GM21723 (cell line): ENCODE data around the gene TPM3.
"Not testable (repeated sequence)": the region's sequence is repeated elsewhere in the genome, so short reads cannot be mapped to it uniquely, and the experiment has no call there.

ENCODE experiments used
- ATAC-seq: cut with Tn5 transposase; IDR thresholded peaks from one replicate; pipeline ENCODE4 v1.9.1; 2021; ENCODE audit warnings: mild to moderate bottlenecking, moderate library complexity; ENCODE audit not compliant: unreplicated experiment

Gene TPM3

GRCh38 chr1:154206196-154206595 lies 14.3 kb upstream of the TPM3 start, which contains the start of gene CFAP141:
TSS of gene CFAP141 (minus strand) at chr1:154206333. CDS start at chr1:154206307, 26 bp downstream.
- ATAC-seq = no peak

GRCh38 chr1:154205778-154206177 lies 13.9 kb upstream of the TPM3 start:
- not testable (repeated sequence) for ATAC-seq

GRCh38 chr1:154199563-154199879 lies 7.6 kb upstream of the TPM3 start:
- ATAC-seq = no peak

- ATAC-seq = no peak
These were observed 7.1 kb upstream of the TPM3 start for GRCh38 chr1:154198756-154199562.

GRCh38 chr1:154193821-154194220 lies 1.9 kb upstream of the TPM3 start:
- no peak for ATAC-seq

GRCh38 chr1:154192476-154192875 lies 576 bp upstream of the TPM3 start:
- ATAC-seq = no peak

- ATAC-seq = no peak
These were observed 1.4 kb downstream of the TPM3 start for GRCh38 chr1:154190550-154190949.

- ATAC-seq = no peak
These were observed 4.9 kb downstream of the TPM3 start for GRCh38 chr1:154186852-154187501.

- no peak for ATAC-seq
These were observed 5.7 kb downstream of the TPM3 start for GRCh38 chr1:154186177-154186576.

- ATAC-seq = peak; percentile 79
These were observed 8.6 kb downstream of the TPM3 start for GRCh38 chr1:154183046-154183915.

- peak; percentile 54 for ATAC-seq
These were observed 9.4 kb downstream of the TPM3 start for GRCh38 chr1:154182344-154183045.

- ATAC-seq = no peak
These were observed 10.0 kb downstream of the TPM3 start for GRCh38 chr1:154181944-154182343.

- ATAC-seq = no peak
These were observed 11.8 kb downstream of the TPM3 start for GRCh38 chr1:154179946-154180687.

- no peak for ATAC-seq
These were observed 12.7 kb downstream of the TPM3 start for GRCh38 chr1:154178911-154179811.

- ATAC-seq = no peak
These were observed 13.9 kb downstream of the TPM3 start for GRCh38 chr1:154178013-154178412.

- no peak for ATAC-seq
These were observed 15.6 kb downstream of the TPM3 start for GRCh38 chr1:154176337-154176736.

- ATAC-seq = no peak
These were observed 17.2 kb downstream of the TPM3 start for GRCh38 chr1:154174654-154175053.

GRCh38 chr1:154171880-154172279 lies 20.0 kb downstream of the TPM3 start:
- ATAC-seq = no peak

- ATAC-seq = no peak
These were observed 20.7 kb downstream of the TPM3 start for GRCh38 chr1:154171223-154171583.
